Activated T-helper 2 cell treated with anti-CD3 and anti-CD28 coated beads, Interferon-gamma antibody, Interleukin-2, Interleukin-4, amounts not matched to agents 10 μg/mL and 5 μg/mL and 100 μg/mL, durations not matched to agents 14 hours and 24 hours and 36 hours (primary cell): Measurements from ENCODE around the gene UGT1A8. TPM values are rescaled to one million over a fixed set of nuclear protein-coding genes. Genes with fewer than 3 reads are reported as not detected.
"Not testable (repeated sequence)": the region's sequence is repeated elsewhere in the genome, so short reads cannot be mapped to it uniquely, and the experiment has no call there.

Experiments
- DNase-seq: peaks from one replicate; pipeline ENCODE4 v3.0.0; 2021; ENCODE audit warnings: low spot score
- H3K27ac Mint-ChIP-seq: one replicate; pipeline ENCODE4 v1.8.0; 2021; ENCODE audit warnings: mixed read lengths
- H3K27me3 Mint-ChIP-seq: one replicate; pipeline ENCODE4 v1.8.0; 2021; ENCODE audit warnings: low read depth, mixed read lengths
- H3K36me3 Mint-ChIP-seq: one replicate; pipeline ENCODE4 v1.8.0; 2021; ENCODE audit warnings: low read depth, mixed read lengths
- H3K4me1 Mint-ChIP-seq: one replicate; pipeline ENCODE4 v1.8.0; 2021; ENCODE audit warnings: low read depth, mixed read lengths
- H3K4me3 Mint-ChIP-seq: one replicate; pipeline ENCODE4 v1.8.0; 2021; ENCODE audit warnings: low read depth, mild to moderate bottlenecking, moderate library complexity, mixed read lengths
- H3K9me3 Mint-ChIP-seq: one replicate; pipeline ENCODE4 v1.8.0; 2021; ENCODE audit warnings: mixed read lengths
- intact Hi-C: fragments of 100-400 bp; cut with micrococcal nuclease; formaldehyde crosslinking; loops from one replicate; pipeline ENCODE4 v1.15.1; 2023
- total RNA-seq: library from RNA; stranded (reverse); gene quantifications from 2 replicates; pipeline ENCODE4 v1.2.3, GENCODE V29; 2022

The UGT1A8 gene
- total RNA-seq, 1 donor from 2014 or later: not detected

DNA sequence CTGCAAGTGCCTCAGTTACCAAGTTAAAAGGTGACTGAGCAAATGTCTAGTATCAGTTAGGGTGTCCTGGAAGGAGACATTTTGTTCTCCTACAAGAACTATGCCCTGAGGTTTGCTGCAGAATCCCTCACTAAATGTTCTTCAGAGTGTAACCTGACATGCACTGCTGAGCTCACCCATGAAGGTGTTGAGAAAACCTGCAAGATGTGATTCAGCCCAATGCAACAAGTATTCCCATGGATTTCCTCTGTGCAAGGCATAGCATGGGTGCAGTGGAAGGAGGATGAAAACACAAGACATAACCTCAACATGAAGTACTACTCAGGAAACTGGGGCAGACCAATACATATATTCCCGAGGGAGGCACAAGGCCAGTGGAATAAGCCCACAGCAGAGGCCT, 15.4 kb upstream of the UGT1A8 start:
- no peak for DNase-seq
- peaks cover 21% of the 10 kb centered on the region for H3K27me3 Mint-ChIP-seq
- no peak overlapping the region for H3K27ac Mint-ChIP-seq
- no peaks in the 10 kb centered on the region for H3K4me1 Mint-ChIP-seq
- H3K9me3 Mint-ChIP-seq: no peaks in the 10 kb centered on the region
- no peak overlapping the region for H3K4me3 Mint-ChIP-seq
- no peaks in the 10 kb centered on the region for H3K36me3 Mint-ChIP-seq
- intact Hi-C loops: no loop called here

DNA sequence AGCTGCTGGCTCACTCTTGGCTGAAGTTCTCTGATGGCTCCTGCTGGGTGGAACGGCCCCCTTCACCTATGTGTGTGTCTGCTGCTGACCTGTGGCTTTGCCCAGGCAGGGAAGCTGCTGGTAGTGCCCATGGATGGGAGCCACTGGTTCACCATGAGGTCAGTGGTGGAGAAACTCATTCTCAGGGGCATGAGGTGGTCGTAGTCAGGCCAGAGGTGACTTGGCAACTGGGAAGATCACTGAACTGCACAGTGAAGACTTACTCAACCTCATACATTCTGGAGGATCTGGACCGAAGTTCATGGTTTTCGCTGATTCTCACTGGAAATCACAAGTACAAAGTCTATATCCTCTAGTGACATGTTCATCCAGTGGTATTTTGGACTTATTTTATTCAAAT, 13.9 kb upstream of the UGT1A8 start:
- intact Hi-C loops: no loop called here
- no peaks in the 10 kb centered on the region for H3K9me3 Mint-ChIP-seq
- H3K36me3 Mint-ChIP-seq: no peaks in the 10 kb centered on the region
- H3K4me1 Mint-ChIP-seq: no peaks in the 10 kb centered on the region
- no peak overlapping the region for H3K27ac Mint-ChIP-seq
- no peak for DNase-seq
- peaks cover 17% of the 10 kb centered on the region for H3K27me3 Mint-ChIP-seq
- no peak overlapping the region for H3K4me3 Mint-ChIP-seq

DNA sequence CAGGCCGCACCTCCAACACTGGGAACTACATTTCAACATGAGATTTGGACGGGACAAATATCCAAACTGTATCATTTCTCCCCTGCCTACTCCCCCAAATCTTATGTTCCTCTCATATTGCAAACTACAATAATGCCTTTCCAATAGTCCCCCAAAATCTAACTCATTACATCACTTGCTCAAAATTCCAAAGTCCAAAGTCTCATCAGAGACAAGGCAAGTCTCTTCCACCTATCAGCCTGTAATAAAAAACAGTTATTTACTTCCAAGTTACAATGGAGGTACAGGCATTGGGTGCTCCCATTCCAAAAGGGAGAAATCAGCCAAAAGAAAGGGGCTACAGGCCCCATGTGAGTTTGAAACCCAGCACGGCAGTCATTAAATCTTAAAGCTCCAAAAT, 12.6 kb upstream of the UGT1A8 start:
- Mint-ChIP-seq H3K4me1 (no peaks in the 10 kb centered on the region), H3K27ac (no peak overlapping the region), H3K36me3 (no peaks in the 10 kb centered on the region), H3K4me3 (no peak overlapping the region), H3K27me3 (peaks cover 14% of the 10 kb centered on the region), H3K9me3 (no peaks in the 10 kb centered on the region)
- no peak for DNase-seq
- intact Hi-C loops: no loop called here

DNA sequence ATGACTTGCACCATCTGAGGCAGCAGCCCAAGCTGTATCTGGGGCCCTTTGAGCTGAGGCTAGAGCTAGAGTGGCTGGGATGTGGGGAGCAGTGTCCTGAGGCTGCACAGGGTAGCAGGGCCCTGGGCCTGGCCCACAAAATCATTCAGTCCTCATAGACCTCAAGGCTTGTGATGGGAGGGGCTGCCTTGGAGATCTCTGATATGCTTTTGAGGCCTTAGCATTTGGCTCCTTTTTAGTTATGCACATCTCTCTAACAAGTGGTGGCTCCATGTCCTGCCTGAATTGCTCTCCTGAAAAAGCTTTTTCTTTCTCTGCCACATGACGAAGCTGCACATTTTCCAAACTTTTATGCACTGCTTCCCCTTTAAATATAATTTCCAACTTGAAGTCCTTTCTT, 11.8 kb upstream of the UGT1A8 start:
- no peak overlapping the region for H3K27ac Mint-ChIP-seq
- no peaks in the 10 kb centered on the region for H3K4me1 Mint-ChIP-seq
- intact Hi-C loops: no loop called here
- no peaks in the 10 kb centered on the region for H3K36me3 Mint-ChIP-seq
- peaks cover under 1% of the 10 kb centered on the region for H3K9me3 Mint-ChIP-seq
- H3K27me3 Mint-ChIP-seq: peaks cover 9% of the 10 kb centered on the region
- H3K4me3 Mint-ChIP-seq: no peak overlapping the region
- DNase-seq: no peak

DNA sequence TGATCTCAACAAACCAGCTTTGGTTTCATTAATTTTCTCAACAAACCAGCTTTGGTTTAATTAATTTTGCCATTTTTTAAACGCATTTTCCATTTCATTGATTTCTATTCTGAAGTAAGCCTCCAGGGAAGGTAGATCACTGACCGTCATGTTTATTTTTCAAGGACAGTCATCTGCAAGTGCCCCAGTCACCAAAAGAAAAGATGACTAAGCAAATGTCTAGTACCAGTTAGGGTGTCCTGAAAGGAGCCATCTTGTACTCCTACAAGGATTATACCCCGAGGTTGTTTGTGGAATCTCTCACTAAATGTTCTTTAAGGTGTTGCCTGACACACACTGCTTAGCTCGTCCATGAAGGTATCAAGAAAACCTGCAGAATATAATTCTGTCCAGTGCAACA, 6.1 kb upstream of the UGT1A8 start:
- H3K9me3 Mint-ChIP-seq: peaks cover 20% of the 10 kb centered on the region

DNA sequence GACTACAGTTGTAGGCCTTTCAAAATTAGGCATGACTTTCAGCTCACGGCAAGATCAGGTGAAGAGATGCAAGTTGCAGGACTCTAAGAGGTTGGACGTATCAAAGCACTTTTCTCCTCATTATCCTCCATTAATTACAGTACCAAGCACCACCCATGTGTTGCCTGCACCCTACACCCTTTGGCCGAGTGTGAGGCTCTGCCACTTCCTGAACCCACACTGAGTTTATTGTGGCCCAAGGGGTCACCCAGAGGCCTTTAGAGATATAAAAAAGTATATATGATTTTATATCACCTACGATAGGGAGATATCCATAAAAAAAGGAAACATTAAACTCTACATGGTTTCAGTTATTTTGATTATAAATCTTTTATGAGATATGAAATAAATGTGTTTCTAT, 2.8 kb downstream of the UGT1A8 start:
- DNase-seq: no peak
- H3K27ac Mint-ChIP-seq: no peak overlapping the region
- no peaks in the 10 kb centered on the region for H3K4me1 Mint-ChIP-seq
- no peaks in the 10 kb centered on the region for H3K36me3 Mint-ChIP-seq
- no peaks in the 10 kb centered on the region for H3K9me3 Mint-ChIP-seq
- peaks cover 8% of the 10 kb centered on the region for H3K27me3 Mint-ChIP-seq
- no peak overlapping the region for H3K4me3 Mint-ChIP-seq
- intact Hi-C loops: no loop called here

More for the DNA sequence above, 6.1 kb upstream of the UGT1A8 start:
- Mint-ChIP-seq H3K27me3 (peaks cover 20% of the 10 kb centered on the region), H3K27ac (no peak overlapping the region), H3K36me3 (no peaks in the 10 kb centered on the region), H3K4me3 (no peak overlapping the region), H3K4me1 (no peaks in the 10 kb centered on the region)
- intact Hi-C loops: no loop called here
- DNase-seq: no peak

DNA sequence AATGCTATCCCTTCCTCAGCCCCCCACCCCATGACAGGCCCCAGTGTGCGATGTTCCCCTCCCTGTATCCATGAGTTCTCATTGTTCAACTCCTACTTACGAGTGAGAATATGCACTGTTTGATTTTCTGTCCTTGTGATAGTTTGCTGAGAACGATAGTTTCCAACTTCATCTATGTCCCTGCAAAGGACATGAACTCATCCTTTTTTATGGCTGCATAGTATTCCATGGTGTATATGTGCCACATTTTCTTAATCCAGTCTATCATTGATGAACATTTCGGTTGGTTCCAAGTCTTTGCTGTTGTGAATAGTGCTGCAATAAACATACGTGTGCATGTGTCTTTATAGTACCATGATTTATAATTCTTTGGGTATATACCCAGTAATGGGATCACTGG, 4.4 kb downstream of the UGT1A8 start:
- H3K27ac Mint-ChIP-seq, DNase-seq, H3K36me3 Mint-ChIP-seq, intact Hi-C loops, H3K4me3 Mint-ChIP-seq, H3K27me3 Mint-ChIP-seq, H3K4me1 Mint-ChIP-seq, H3K9me3 Mint-ChIP-seq: not testable (repeated sequence)

DNA sequence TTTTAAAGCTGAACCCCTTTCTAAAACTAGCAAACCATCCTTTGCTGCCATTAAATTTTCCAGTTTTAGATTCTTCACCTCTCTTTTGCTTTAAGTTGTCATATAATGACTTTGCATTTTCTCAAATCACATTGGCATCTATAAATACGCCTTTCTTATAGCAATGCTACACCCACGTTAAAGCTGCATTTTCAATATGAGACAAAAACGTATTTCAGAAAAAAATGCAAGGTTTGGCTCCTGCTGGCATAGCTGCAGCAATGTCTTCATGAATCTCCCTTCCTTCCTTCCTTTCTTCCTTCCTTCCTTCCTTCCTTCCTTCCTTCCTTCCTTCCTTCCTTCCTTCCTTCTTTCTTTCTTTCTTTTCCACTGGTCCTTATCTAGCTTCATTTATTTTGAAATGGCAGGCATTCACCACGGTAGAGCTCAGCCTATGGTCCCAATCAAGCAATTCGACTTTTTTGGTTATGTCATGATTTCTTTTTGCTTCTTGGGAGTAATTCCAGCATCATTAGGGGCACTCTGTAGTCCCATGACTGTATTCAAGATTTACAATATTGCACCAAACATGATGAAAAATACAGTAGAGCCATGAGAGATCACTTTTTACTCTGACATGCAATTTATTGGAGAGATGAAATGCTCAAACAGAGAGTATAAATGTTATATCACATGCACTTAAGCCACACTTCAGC, 10.0 kb downstream of the UGT1A8 start:
- H3K27me3 Mint-ChIP-seq: peaks cover 18% of the 10 kb centered on the region
- no peak overlapping the region for H3K27ac Mint-ChIP-seq
- no peaks in the 10 kb centered on the region for H3K4me1 Mint-ChIP-seq
- intact Hi-C loops: no loop called here
- no peaks in the 10 kb centered on the region for H3K36me3 Mint-ChIP-seq
- no peak overlapping the region for H3K4me3 Mint-ChIP-seq
- DNase-seq: no peak
- H3K9me3 Mint-ChIP-seq: no peaks in the 10 kb centered on the region

DNA sequence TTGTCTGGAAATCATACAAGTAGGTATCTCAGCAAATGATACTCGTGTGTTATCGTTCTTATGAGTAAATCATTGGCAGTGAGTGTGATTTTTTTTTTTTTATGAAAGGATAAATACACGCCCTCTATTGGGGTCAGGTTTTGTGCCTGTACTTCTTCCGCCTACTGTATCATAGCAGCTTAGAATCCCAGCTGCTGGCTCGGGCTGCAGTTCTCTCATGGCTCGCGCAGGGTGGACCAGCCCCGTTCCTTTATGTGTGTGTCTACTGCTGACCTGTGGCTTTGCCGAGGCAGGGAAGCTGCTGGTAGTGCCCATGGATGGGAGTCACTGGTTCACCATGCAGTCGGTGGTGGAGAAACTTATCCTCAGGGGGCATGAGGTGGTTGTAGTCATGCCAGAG, 18.9 kb downstream of the UGT1A8 start, which contains the start of gene UGT1A10:
Gene UGT1A10, plus strand, starts transcription at position 143 of the 400 bp plus-strand sequence. Its CDS starts 75 bp downstream, at position 218.
- H3K9me3 Mint-ChIP-seq, H3K27ac Mint-ChIP-seq, DNase-seq, H3K4me3 Mint-ChIP-seq, intact Hi-C loops, H3K36me3 Mint-ChIP-seq, H3K4me1 Mint-ChIP-seq: not testable (repeated sequence)
- H3K27me3 Mint-ChIP-seq: peaks cover 24% of the 10 kb centered on the region

DNA sequence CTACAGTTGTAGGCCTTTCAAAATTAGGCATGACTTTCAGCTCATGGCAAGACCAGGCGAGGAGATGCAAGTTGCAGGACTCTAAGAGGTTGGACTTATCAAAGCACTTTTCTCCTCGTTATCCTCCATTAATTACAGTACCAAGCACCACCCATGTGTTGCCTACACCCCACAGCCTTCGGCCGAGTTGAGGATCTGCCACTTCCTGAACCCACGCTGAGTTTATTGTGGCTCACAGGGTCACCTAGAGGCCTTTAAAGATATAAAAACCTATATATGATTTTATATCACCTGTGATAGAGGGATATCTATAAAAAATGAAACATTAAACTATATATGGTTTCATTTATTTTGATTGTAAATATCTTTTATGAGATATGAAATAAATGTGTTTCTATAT, 21.4 kb downstream of the UGT1A8 start:
- Mint-ChIP-seq H3K9me3 (no peaks in the 10 kb centered on the region), H3K4me3 (no peak overlapping the region), H3K36me3 (no peaks in the 10 kb centered on the region), H3K27ac (no peak overlapping the region), H3K27me3 (peaks cover 19% of the 10 kb centered on the region), H3K4me1 (no peaks in the 10 kb centered on the region)
- intact Hi-C loops: no loop called here
- DNase-seq: no peak

DNA sequence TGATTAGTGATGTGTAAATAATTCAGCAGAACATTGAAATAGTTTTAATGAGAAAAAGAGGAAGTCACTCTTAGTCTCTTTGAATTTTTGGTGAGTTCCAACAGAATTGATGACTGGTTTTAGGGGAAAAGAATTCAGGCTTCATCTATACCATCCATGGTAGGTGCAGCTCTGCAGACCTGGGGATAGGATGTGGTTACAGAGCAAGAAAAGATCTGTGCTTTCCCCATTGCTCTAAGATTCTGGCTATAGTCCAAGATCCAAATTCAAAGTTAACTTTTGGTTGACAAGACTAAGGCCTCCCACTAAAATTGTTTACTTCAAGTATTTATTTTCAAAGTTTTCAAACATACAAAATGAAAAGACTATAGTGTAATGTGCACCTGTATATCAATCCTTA, 22.4 kb downstream of the UGT1A8 start:
- Mint-ChIP-seq H3K4me3 (no peak overlapping the region), H3K9me3 (peaks cover 4% of the 10 kb centered on the region), H3K27ac (no peak overlapping the region), H3K27me3 (peaks cover 16% of the 10 kb centered on the region), H3K36me3 (no peaks in the 10 kb centered on the region), H3K4me1 (no peaks in the 10 kb centered on the region)
- no peak for DNase-seq
- intact Hi-C loops: no loop called here

DNA sequence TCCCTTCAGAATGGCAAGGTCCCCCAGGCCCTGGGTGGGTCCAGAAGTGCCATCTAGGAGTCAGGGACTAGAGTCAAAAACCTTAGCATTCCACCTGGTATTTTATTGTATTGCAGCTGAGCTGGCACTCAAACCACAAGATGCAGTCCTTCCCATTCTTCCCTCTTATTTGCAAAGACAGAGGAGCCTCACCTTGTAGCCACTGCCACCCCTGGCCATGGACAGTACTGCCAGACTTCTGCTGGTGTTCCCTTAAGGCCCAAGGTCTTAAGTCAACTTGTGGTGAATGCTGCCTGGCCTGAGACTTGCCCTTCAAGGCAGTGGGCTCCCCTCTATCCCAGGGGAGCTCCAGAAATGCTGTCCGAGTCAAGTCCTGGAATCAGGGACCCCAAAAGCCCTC, 25.7 kb downstream of the UGT1A8 start:
- H3K4me3 Mint-ChIP-seq: no peak overlapping the region
- H3K9me3 Mint-ChIP-seq: peaks cover 22% of the 10 kb centered on the region
- no peak overlapping the region for H3K27ac Mint-ChIP-seq
- intact Hi-C loops: no loop called here
- no peaks in the 10 kb centered on the region for H3K36me3 Mint-ChIP-seq
- peaks cover 10% of the 10 kb centered on the region for H3K27me3 Mint-ChIP-seq
- DNase-seq: no peak
- H3K4me1 Mint-ChIP-seq: no peaks in the 10 kb centered on the region

DNA sequence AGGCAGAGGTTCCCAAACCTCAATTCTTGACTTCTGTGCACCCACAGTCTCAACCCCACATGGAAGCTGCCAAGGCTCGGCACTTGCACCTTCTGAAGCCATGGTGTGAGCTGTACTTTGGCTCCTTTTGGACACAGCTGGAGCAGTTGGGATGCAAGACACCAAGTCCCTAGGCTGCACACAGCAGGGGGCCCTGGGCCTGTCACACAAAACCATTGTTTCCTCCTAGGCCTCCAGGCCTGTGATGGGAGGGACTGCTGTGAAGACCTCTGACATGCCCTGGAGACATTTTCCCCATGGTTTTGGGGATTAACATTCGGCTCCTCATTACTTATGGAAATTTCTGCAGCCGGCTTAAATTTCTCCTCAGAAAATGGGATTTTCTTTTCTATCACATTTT, 28.6 kb downstream of the UGT1A8 start:
- H3K36me3 Mint-ChIP-seq, intact Hi-C loops, DNase-seq, H3K4me1 Mint-ChIP-seq, H3K27me3 Mint-ChIP-seq, H3K4me3 Mint-ChIP-seq, H3K27ac Mint-ChIP-seq: not testable (repeated sequence)
- H3K9me3 Mint-ChIP-seq: peaks cover 22% of the 10 kb centered on the region

DNA sequence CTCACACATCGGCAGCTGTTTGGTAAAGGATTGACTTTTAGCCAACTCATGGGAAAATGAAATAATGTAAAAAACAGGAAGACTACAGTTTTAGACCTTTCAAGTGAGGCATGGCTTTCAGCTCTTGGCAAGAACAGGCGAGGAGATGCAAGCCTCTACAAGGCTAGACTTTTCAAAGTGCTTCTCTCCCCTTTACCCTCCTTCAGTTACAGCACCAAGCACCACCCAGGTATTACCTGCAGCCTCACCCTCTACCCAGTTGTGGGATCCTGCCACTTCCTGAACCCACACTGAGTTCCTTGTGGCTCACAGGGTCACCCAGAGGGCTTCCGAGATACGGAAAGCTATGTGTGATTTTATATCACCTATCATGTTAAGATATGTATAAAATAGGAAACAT, 33.5 kb downstream of the UGT1A8 start:
- Mint-ChIP-seq H3K4me3 (no peak overlapping the region), H3K4me1 (no peaks in the 10 kb centered on the region), H3K27ac (no peak overlapping the region), H3K9me3 (peaks cover 15% of the 10 kb centered on the region), H3K36me3 (no peaks in the 10 kb centered on the region), H3K27me3 (peaks cover 10% of the 10 kb centered on the region)
- intact Hi-C loops: no loop called here
- no peak for DNase-seq
